Measurements from ENCODE around the gene ALDOB.

Gene ALDOB

GRCh38 chr9:101435601-101436079, at the start of gene ALDOB:
TSS of gene ALDOB (minus strand) at chr9:101435774. CDS start at chr9:101430887, 4,887 bp downstream.
- no peak for DNase-seq

DNA sequence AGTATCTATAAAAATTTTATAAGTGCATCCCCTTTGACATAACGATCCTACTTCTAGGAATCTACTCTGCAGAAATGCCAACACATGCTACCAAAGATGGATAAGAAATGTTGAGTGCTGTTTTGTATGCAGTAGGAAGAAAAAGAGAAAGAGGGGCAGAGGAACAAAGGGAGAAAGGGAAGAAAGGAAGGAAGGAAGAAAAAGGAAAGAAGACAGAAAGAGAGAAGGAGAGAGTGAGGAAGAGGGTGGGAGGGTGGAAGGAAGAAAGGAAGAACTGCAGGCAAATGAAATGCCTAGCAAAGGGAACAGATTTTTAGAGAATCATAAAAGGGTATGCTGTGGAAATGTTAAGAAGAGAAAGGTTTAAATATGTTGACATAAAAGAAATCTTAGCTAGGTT, 48.5 kb upstream of the ALDOB start:
- DNase-seq: no peak

DNA sequence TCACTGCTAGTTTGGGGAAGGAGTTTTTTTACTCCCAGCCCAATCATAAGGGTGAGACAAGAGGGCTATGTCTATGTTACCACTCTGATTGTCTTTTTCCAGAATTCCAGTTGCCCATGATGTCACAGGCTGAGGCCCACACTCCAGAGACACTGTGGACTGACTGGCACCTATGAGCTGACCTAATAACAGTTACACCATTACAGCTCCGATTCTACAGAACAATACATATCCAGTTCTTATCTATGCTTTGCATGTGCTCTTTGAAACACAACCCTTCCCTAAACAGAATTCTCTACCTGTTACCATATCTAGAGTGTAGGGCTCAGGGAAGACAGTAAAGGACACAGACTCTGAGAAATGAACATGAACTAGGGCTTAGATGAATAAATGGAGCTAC, 45.7 kb upstream of the ALDOB start:
- no peak for DNase-seq

DNA sequence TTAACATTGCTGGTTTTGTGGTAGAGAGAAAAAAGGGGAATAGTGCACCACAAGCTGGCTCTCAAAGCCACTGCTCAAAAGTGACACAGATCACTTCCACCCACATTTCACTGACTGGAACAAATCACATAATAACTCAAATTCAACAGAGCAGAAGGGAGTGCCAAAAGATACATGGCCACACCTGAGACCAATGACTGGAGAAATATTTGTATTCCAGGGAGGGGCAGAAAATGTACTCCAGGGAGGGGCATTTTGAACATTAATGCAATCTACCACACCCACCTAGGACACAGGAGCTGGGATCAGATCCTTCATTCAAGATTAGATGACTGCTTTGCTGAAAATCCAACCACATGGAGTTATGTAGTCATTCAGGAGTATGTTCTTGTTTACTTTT, 44.8 kb upstream of the ALDOB start:
- DNase-seq: no peak

- no peak for DNase-seq
Observed at GRCh38 chr9:101479338-101480030, 43.9 kb upstream of the ALDOB start.

DNA sequence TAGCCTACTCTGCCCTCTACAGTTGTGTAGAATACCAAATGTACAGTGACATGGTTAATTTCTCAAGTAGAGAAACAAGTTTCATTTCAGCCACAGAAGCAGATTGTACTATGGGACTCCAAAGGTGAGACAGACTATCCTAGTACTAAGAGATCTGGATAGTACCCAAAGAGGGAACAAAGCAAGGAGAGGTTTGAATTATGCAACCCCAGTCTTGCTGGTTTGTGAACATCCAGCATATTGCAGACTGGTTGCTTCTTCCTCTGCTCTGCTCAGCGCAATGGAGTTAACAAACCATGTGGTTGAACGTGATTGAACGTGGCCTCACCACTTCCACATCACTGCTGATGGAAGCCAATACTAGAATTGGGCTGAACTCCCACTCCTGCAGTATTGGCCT, 43.3 kb upstream of the ALDOB start:
- no peak for DNase-seq

- no peak for DNase-seq
Observed at GRCh38 chr9:101478444-101478843, 42.9 kb upstream of the ALDOB start.

DNA sequence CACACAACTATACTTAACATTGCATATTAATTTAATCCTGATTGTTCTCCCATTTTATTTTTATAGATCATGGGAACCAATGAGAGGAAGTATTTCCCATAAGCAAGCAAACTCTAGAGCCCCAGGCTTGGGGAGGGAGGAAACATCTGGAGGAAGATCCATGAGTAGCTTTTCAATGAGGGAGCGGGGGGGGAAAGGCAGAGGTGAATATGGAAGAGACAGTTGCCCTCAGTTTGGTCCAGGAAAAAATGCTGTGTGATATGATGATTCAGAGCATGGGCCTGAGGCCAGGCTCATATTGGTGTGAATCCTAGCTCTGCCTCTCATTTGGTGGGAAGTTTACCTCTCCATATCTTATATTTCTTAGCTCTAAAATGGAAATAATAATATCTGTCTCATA, 42.2 kb upstream of the ALDOB start:
- DNase-seq: no peak

GRCh38 chr9:101477214-101477613, 41.6 kb upstream of the ALDOB start:
- no peak for DNase-seq

GRCh38 chr9:101476576-101477208, 41.1 kb upstream of the ALDOB start:
- DNase-seq: no peak

GRCh38 chr9:101472891-101473290, 37.3 kb upstream of the ALDOB start:
- no peak for DNase-seq

DNA sequence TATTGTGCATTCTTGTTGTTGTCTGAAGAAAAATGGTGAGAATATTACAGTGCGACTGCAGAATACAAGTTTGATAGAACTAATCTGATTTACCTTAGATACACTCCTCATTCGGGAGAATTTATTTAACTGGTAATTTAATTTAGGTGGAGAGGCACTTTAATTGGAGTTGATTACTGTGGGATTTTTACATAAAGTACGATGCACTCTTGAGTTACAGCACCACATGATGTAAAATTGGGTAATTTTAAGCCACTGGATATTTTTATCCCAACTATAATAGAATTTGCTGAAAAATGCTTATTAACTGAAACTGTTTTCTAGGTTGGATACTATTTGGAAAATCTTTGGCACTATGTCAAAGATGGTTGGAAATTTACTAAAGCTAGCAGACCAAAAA, 35.4 kb upstream of the ALDOB start:
- DNase-seq: no peak

GRCh38 chr9:101470021-101470420, 34.4 kb upstream of the ALDOB start:
- no peak for DNase-seq

DNA sequence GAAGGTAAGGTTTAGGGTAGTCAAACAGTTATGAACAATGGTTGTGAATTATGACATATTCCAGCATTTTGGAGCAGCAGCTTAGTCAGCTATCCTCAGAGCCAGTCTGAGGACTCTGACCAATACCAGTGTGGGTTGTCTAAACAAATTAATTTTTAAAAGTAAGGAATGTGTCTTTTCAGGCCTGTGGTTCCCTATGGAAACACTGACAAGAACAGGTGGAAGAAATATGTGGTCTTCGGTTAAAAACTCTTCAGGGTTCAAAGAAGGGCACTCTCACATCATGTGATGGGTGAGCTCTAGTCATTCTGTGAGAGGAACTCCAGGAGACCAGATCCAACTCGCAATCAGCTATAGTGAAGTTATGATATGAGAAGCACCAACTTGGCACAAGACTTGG, 33.5 kb upstream of the ALDOB start:
- no peak for DNase-seq

GRCh38 chr9:101468116-101468515, 32.5 kb upstream of the ALDOB start:
- no peak for DNase-seq

DNA sequence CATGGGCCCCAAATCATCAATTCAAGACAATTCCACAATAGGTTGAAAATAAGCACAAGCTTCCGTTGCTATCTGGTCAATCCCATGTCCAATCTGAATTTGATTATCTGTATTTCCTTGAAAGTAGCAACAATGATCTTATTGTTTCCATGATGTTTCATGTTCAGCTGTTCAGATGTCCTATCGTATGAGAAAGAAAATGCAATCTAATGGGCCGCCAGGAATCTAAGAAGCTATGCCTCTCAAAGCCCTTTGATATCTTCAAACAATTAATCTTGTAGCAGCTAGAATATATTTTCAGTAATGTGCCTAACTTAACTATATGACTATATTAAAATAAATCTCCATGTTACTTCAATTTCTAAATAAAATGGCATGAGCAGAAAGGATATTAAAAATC, 32.1 kb upstream of the ALDOB start:
- DNase-seq: no peak

DNA sequence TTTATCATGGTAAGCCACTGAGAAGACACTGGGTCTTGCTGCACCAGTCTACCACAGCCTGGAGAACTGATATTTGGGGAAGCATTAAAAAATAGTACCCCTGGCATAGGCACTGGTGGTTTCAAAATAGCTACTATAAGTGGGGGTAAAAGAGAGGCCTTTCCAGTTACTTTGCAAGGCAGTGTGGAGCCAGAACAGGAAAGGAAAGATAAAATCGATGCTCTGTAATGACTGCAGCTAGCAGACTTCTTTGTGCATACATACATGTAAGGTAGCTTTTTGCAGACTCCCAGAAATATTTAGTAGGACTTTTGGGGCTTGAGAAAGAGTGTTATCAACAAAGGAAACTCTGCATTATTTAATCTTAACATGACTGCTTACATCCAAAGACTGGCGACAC, 31.3 kb upstream of the ALDOB start:
- no peak for DNase-seq

DNA sequence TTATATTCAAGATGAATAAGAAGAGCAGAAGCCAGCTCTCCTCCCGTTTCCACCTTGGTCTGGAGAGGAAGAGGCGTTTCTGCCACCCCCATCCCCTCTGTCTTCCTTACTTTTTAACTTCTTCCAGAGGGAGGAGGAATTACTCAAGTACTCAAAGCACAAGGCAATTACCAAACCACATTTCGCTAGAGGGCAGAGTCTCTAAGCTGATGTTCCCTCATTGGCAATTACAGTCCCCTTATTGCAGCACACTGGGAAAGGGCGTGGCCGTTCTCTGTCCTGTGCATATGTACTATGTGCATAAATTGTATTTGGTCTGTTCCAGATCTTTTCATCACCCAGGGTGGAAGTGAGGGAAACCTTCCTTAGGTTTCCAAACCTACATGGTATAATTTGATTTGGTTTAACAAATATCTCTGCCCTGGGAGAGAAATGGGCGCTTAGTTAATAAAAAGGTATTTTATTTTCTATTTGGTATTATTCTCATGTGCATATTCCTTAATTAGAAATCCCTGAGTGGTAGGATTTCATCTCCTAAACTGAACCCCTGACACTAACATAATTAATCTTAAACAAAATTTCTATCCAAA, 29.8 kb upstream of the ALDOB start:
- DNase-seq: no peak

GRCh38 chr9:101463397-101463796, 27.8 kb upstream of the ALDOB start:
- DNase-seq: no peak

DNA sequence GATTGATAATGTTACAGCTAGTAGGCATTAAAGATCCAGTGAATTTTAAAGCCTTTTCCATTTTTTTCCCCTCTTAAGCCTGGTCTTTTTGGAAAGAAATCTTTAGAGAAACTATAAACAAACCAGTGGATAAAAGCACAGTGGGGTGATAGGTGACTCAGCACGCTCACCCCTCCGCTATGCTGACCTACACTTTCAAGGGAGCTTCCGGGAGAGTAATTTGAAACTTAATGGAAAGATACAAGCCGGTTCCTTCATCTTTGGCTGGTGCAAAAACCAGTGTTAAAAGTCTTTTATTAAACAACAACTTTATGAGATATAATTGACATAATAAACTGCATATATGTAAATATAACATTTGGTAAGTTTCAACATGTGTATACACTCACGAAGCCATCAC, 27.0 kb upstream of the ALDOB start:
- DNase-seq: no peak

DNA sequence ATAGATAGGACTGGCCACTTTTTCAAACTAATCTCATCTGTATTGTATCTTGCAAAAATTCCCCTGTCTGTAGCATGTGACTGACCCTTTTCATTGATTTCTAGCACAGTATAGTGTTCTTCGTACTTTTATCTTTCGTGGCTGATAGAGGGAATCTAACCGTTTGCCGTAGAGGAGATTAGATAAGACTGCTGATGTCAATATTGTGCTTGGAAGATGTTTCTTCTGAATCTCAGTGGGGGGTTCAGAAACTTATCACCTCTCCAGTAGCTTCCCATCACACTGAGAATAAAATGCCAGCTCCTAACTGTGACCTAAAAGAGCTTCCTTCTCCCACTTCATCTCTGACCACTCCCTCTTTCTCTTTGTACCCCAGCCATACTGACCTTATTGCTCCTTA, 25.4 kb upstream of the ALDOB start:
- no peak for DNase-seq

DNA sequence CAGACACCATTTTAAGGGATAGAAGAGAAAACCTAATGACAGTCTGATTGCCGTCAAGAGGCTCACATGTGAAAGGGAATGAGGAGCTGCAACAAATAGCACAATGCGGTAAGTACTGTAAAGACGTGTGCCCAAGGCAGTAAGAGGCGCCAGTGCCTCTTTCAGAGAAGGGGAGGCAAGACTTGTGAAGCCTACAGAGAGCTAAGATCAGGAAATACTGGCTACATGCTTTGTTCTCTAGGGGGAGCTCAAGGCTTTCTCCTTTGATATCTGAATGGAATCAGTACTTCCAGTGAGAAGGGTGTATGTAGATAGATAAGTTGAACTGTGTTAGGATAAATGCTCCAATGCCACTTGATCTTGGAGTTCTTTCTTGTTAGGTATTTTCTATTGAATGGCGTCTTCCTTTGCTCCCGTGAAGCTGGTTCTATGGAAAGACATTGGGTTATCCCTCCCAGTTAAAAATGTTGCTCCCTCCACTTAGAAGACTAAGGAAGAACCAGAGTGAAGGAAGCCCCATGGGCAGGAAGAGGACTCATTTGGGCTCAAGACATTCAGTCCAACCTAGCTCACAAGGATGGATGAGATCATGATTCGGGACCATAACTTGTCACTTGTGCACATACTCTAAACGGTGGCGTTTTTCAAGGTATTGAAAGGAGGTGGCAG, 23.5 kb upstream of the ALDOB start:
- DNase-seq: no peak

- no peak for DNase-seq
Observed at GRCh38 chr9:101457003-101457402, 21.4 kb upstream of the ALDOB start.

Data from CD4-positive, alpha-beta T cell treated with Interferon gamma for 1 hour (primary cell).